Brain pericyte (primary cell): Measurements from ENCODE around the gene MLLT3.

Source experiments
- DNase-seq: peaks from one replicate; pipeline ENCODE4 v3.0.0-alpha.2; 2012; ENCODE audit warnings: low read depth, low spot score

MLLT3 gene

DNA sequence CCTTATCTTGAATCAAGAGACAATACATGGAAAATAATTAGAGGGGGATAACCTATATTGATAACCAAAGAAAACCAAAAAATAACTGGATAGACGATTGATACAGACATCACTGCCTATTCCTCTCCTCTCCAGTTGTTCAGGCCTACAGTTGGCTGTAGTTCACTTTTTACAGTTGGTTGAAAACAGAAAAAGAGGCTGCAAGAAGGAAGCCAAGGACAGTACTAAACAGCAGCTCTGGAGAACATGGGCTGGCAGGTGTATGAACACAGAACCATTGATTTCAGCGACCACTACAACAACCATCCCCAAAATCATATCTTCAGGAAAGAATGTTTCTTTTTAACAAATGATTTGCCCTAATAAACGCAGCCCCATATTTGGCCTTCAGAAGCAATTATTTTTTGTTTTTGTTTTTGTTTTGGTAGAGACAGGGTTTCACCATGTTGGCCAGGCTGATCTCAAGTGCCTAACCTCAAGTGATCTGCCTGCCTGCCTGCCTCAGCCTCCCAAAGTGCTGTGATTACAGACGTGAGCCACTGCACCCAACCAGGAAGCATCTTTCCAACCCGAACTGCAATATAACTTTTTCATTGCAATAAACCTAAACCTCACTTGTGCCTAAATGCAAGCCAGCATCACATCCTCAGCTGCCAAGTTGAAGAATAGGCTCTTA lies 64.3 kb downstream of the MLLT3 start:
- no peak for DNase-seq

DNA sequence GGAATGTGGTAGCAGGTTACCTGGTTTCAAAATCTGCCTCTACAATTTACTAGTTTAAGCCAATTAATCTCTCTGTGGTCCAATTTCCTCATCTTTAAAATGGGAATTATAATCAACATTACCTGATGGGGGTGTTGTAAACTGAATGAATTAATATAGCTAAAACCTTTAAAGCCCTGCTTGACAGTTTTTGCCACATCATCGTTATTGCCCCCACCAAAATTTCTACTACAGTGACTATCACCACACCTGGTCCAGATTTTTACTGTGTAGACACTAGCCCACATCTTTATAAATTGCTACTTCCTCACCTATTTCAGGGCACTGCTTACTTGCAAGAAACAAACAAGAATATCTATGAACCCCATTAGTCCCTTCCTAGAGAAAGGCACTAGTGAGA lies 65.0 kb downstream of the MLLT3 start:
- no peak for DNase-seq

DNA sequence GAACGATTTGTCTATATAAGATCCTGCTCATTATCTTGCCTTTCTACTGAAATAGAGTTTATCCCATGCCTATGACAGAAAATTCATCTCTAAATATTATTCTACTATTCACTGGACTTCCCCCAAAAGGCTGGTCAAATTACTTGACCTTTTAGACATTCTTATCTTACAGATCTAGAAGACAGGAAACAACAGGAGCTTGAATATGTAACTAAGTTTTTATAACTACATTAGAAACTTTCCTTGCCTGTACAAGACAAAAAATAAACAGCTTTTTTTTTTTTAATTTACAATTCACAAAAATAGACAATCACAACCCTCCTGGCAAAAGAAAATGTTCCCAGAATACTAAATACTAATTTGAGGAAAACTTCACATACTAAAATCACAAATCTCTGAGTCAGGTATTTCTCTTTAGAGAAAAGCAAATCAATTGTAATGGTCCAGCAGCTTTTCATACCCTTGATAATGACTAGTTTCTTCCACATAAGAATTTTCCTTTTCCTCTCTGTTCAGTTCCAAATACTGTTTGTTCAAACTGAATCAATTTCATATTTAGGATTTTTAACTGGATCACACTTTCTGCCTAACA lies 68.6 kb downstream of the MLLT3 start:
- no peak for DNase-seq

DNA sequence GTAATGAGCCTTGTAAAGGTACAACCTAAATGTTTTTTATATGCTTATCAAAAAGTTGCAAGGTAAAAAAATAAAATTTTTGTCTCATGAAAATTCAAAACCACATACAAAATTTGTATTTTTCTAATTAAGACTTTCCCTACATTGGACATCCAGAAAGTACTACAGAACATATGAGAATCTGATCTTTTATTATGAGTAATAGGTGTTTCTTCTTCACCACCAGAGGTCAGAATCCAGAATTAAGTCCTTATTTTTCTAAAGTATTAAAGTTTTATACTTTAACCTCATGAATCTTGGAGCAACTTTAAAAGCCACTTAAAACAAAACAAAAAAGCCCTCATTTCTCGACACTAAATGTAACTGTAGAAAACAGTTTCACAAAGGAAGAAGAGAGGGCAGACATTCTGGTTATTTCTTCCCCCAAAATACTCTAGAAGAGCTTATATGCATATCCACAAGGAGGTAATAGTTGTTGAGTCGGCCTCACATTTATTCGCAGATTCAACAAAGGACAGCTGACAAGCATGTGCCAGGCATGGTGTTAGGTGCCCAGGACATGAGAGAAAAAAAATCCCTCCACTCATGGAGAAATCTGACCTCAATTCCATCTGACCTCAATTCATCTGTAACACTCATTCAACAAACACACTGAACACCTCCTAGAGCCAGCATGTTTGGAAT lies 69.3 kb downstream of the MLLT3 start:
- no peak for DNase-seq

DNA sequence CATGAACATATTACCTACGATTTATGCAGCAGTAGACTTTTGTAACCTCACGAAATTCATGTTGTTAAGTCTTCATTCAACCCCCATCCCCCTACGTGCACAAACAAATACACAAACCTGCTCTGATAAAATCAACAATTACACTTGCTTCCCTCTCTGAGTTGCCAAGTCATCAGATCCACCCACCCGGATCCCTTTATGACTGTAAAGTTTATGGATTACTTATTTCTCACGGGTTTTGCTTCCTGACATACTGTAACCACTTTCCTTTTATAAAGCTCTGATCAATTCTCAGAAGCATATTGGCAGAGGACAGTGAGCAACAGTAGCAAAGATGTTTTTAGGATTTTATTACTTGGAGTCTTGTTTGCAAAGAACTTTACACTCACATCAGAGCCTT lies 70.5 kb downstream of the MLLT3 start:
- DNase-seq: no peak

DNA sequence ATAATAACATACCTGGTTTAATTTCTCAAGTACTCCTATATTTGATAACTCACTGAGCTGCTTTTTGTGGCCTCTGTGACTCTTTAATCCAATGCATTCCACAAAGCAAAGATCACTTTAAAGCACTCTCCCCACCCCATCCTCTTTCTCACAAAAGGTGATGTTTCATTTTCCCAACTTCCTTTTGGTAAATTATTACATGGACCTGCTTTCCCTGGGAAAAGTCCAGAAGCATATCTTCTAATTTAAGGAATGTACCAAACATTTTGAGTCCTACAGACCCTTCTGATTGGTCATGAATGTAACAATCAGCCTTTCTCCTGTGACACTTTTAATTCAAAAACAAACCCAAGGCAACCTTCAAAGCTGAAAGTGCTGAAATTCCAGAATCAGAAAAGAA lies 71.1 kb downstream of the MLLT3 start:
- no peak for DNase-seq

DNA sequence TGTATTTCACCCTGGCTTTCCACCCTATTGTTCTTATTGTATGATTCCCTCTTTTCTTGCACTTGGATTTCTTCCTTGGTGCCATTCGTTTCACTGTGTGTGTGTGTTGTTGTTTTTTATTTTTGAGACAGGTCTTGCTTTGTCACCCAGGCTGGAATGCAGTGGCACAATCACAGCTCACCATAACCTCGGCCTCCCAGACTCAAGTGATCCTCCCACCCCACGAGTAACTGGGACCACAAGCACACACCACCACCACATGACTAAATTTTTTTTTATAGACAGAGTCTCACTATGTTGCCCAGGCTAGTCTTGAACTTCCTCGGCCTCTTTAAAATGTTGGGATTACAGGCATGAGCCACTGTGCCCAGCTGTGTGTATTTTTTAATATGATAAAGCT lies 72.0 kb downstream of the MLLT3 start:
- DNase-seq: no peak

DNA sequence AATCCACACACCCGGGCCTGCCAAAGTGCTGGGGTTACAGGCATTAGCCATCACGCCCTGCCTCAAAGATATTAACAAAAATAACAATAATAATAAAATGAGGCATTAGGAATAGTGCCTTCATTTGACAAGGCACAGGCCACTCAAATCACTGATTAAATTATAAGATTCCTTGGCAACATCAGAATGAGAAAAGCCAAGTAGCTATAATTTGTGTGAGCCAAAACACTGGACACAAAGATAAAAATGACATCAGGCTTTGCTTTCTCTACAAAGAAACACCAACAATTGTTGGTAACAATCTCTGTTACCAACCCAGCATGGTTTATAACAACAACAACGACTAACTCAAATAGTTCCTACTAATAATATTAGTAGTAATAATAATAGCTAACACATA lies 73.2 kb downstream of the MLLT3 start:
- no peak for DNase-seq

DNA sequence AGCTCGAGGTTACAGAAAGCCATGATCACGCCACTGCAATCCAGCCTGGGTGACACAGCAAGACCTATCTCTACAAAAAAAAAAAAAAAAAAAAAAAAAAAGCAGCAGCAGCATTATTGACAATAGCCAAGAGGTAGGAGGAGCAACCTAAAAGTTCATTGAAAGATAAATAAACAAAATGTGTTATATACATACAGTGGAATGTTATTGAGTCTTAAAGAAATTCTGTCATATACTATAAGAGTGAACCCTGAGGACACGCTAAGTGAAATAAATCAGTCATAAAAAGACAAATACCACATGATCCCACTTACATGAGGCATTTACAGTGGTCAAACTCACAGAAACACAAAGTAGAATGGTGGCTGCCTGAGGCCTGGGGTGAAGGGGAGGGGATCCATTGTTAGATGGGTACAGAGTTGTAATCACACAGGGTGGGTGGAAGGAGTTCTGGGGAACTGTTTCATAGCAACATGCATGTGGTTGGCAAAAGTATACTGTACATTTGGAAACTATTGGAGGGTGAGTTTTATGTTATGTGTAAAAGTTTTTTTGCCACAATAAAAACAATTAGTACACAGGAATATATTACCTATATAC lies 77.2 kb downstream of the MLLT3 start:
- no peak for DNase-seq

DNA sequence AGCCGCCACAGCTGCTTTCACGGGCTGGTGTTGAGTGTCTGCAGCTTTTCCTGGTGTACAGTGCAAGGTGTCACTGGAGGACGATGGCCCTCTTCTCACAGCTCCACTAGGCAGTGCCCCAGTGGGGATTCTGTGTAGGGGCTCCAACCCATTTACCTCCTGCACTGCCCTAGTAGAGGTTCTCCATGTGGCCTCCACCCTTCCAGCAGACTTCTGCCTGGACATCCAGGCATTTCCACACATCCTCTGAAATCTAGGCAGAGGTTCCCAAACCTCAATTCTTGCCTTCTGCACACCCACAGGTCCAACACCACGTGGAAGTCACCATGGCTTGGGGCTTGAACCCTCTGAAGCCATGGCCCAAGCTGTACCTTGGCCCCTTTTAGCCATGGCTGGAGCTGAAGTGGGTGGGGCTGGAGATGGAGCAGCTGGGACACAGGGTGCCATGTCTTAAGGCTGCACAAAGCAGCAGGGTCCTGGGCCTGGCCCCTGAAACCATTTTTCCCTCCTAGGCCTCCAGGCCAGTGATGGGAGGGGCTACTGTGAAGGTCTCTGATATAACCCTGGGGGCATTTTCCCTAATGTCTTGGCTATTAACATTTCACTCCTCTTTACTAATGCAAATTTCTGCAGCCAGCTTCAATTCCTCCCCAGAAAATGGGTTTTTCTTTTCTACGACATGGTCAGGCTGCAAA lies 82.0 kb downstream of the MLLT3 start:
- no peak for DNase-seq

DNA sequence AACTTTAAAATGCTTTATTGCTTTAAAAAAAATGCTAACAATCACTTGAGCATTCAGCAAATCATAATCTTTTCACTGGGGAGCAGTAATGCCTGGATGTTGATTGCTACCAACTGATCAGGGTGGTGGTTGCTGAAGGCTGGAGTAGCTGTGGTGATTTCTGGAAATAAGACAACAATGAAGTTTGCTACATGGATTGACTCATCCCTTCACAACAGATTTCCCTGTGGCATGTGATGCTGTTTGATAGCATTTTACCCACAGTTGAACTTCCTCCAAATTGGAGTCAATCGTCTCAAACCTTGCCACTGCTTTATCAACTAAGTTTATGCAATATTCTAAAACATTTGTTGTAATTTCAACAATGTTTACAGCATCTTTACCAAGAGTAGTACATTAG lies 83.3 kb downstream of the MLLT3 start:
- no peak for DNase-seq

DNA sequence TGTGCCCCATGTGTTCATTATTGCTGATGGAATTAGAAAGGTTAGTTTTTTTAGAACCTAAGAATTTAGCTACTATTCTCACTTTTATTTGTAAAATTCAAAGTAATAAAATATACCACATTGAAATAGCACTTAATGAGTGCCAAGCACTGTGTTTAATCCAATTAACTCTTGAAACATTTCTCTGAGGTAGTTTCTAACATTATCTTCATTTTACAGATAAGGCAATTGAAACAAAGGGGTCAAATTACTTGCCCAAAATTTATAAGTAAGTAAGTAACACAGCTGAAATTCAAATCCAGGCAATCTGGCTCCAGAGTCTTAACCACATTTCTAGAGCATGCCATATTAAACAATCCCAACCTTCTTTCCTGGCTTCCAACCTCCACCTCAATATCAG lies 84.2 kb downstream of the MLLT3 start:
- no peak for DNase-seq

DNA sequence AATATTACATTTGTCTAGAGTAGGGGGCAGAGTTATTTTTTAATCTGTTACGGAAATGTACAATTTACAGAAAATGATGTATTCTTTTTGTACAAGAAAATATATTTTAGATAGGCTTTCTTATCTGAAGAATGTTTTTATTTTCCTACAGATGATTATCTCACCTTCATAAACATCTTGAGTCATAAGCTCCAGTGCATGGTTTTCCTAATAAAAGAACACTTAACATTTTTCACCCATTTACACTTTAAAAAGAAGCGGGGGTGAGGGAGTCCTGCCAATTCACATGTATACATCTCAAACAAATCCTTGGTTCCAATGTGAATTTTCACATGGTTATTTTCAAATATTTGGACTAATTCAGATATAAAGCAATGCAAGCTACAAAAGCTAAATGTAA lies 85.0 kb downstream of the MLLT3 start:
- no peak for DNase-seq

DNA sequence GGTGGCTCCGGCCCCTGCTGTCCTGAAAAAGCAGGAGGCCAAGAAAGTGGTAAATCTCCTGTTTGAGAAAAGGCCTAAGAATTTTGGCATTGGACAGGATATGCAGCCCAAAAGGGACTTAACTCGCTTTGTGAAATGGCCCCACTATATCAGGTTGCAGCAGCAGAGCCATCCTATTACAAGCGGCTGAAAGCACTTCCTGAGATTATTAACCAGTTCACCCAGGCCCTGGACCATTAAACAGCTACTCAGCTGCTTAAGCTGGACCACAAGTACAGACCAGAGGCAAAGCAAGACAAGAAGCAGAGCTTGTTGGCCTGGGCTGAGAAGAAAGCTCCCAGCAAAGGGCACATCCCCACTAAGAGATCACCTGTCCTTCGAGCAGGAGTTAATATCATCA lies 89.7 kb downstream of the MLLT3 start:
- DNase-seq: no peak

DNA sequence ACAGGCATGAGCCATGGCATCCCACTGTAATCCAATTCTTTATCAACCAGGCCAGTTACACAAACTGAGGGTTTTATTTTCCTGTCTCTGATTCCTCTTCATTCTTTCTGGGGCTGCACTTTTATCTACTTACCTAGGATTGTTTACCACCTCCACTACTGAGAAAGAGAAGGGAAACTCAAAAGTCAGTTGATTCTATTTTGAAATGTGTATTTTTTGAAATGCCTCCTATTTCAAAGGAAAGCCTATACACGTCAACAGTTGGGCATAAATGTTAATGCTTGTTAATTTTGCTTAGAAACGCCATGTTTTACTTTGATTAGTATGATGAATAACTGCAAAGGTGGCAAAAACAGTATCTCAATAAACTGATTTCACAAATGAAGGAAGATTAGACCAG lies 92.5 kb downstream of the MLLT3 start:
- DNase-seq: no peak

DNA sequence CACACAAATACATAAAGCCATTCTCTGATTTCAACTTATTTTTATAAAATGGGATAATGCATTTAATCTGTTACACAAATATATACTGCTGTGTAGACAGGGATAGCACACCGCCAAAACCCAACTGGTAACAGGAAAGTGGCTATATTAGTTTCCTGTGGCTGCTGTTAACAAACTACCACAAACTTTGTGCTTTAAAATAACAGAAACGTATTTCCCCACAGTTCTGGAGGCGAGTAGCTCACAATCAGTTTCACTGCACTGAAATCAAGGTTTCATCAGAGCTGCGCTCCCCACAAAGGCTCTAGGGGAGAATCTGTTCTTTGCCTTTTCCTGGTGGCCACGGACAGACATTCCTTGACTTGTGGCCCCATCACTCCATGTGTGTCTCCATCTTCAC lies 94.0 kb downstream of the MLLT3 start:
- no peak for DNase-seq

DNA sequence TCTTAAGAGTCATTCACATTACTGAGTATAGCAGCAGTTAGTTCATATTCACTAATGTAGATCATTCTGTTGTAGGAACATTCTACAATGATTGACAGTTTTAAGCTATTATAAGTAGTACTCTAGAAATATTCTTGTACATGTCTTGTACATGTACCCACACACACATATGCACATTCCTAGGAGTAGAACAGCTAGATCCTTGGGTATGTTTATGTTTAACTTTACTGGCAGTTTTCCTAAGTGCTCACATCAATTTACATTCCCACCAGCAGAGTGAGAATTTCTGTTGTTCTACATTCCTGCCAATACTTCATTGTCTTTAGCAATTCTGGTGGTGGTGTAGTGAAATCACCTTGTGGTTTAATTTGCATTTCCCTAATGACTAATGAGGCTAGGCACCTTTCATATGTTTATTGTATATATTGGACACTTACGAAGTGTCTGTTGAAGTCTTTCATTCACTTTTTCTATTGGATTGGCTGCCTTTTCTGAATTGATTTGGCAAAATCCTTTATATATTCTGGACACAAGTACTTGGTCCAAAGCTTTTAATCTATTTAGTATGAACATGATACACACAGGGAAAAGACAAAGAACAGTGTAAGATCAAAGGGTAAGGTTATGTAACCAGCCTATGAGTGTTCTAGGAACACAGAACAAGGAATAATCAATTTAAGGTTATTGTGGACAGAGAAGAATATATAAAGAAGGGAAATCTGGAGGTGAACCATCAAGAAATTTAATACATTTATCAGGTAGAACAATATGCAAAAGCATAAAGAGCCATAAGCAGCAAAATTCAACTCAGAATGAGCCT lies 95.6 kb downstream of the MLLT3 start:
- no peak for DNase-seq

DNA sequence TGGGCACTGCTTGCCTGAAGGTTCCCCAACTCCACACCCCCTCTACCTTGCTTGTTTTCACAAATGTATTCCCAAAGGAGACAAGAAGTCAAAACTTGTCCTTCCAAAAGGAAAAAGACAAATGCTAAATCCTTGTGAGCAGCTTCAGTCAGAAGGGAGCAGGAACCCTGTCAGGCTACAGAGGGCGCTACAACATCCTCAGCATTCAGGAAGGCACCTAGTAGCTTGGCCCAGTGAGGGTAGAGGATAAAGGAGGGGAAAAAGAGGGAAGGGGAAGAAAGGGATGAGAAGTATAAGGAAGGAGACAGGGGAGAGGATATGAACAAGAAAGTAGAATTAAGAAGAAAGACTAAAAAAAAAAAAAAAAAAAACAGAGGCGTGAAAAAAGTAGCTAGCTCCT lies 97.5 kb downstream of the MLLT3 start:
- DNase-seq: no peak

DNA sequence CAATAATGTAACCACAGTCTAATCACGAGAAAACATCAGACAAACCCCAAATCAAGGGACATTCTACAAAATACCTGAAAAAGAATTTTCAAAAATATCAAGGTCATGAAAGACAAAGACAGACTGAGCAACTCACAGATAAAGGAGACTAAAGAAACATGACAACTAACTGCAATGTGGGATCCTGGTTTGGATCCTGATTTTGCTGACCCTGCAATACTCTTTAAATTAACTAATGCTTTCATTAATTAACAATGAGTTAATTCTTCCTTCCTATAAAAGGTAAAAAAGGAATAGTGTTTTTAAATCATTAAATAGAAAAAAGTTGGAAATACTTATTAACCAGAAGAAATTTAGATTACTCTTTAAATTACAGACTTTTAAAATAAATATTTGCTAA lies 103.6 kb downstream of the MLLT3 start:
- no peak for DNase-seq

DNA sequence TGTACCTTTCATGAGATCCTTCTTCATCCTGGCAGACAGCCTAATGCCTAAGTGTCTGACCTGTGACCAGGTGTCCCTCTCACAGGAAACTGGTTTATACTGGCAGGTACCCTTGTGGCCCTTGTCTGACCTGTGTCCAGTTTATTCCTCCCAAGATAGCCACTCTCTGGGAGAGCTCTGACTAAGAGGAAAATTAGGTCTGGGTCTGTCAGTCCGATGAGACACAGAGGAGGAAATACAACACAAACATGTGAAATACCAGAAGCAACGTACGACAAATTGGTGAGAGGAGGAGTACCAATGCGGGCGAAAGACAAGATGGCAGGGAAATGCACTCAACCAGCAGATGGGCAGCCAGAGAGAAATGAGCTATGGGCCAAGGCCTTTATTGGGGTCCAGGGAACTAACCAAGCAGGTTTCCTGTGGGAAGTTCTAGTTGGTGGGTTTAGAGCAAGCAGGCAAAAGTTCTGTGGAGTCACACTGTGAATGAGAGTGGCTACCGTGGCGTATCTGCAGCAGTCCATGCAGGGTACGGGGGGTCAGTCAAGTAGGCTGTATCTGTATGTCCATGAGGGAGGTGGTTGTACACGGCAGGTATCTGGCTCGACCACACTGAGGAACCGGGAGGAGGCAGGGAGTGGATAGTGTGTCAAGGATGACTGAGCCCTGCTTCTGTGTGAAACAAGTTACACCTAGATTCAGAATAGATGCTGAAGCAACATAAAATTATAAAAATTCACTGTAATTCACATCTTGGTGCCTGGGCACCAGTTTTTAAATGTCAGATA lies 109.0 kb downstream of the MLLT3 start:
- no peak for DNase-seq

DNA sequence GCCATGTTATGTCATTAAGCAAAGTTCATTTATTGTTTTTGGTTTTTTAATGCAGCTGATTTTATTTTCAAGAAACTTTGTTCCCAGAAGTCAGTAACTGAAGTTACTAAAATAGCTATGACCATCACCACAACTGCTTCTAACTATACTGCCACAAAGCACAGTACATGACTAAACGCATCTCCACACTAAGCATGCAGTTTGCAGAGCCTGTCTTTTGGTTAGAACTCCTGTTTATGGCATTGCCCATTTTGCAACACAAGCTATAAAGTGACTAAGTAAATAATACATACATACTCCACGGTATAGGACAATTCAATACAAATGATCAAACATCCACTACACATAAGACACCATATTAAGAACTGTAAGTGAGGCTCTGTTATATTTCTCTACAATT lies 109.7 kb downstream of the MLLT3 start:
- DNase-seq: no peak
